Uterus (tissue), 2 donors: ENCODE results near the gene KIF5A.

ENCODE experiments used
- POLR2A ChIP-seq, 2 donors: fragments of 450-650 bp; IDR thresholded peaks; one replicate each; pipeline ENCODE4 v1.6.1; 2016; ENCODE audit warnings: antibody characterized with exemption in 2 of 2, mild to moderate bottlenecking in 1 of 2, moderate library complexity in 1 of 2
- TF ChIP-seq, protein P1 (sequence below), 4 experiments: fragments of 200-600 bp in 2 of 4; fragments of 450-650 bp in 2 of 4; sonication (generic) in 2 of 4; IDR thresholded peaks; one replicate each; pipeline ENCODE4 v1.5.1; 2016 to 2019; ENCODE audit warnings: antibody characterized with exemption in 4 of 4, mild to moderate bottlenecking in 2 of 4, moderate library complexity in 1 of 4

DNA sequence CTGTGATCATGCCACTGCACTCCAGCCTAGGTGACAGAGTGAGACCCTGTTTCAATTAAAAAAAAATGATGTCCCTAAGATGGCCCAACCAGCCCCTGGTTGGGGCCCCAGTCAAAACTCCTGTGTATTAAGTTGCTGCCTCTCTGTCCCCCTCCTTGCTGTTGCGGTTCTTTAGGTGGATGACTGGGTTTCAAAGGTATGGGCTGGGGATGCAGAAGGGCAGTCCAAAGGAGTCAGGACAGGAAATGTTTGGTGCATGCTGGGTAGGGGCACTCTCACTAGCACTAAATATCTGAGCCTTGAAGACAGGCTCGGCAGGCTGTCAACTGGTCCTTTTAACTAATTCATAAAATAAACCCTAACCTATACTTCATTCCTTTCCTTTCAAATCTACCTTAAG lies 29.2 kb downstream of the KIF5A start:
- TF ChIP-seq, protein P1, sequence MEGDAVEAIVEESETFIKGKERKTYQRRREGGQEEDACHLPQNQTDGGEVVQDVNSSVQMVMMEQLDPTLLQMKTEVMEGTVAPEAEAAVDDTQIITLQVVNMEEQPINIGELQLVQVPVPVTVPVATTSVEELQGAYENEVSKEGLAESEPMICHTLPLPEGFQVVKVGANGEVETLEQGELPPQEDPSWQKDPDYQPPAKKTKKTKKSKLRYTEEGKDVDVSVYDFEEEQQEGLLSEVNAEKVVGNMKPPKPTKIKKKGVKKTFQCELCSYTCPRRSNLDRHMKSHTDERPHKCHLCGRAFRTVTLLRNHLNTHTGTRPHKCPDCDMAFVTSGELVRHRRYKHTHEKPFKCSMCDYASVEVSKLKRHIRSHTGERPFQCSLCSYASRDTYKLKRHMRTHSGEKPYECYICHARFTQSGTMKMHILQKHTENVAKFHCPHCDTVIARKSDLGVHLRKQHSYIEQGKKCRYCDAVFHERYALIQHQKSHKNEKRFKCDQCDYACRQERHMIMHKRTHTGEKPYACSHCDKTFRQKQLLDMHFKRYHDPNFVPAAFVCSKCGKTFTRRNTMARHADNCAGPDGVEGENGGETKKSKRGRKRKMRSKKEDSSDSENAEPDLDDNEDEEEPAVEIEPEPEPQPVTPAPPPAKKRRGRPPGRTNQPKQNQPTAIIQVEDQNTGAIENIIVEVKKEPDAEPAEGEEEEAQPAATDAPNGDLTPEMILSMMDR (IDR thresholded peaks at IDR 0.05) = no peak
- no peak for TF ChIP-seq POLR2A (IDR thresholded peaks at IDR 0.05)
